ENCODE measurements around the gene PCDHA1.

Gene PCDHA1

DNA sequence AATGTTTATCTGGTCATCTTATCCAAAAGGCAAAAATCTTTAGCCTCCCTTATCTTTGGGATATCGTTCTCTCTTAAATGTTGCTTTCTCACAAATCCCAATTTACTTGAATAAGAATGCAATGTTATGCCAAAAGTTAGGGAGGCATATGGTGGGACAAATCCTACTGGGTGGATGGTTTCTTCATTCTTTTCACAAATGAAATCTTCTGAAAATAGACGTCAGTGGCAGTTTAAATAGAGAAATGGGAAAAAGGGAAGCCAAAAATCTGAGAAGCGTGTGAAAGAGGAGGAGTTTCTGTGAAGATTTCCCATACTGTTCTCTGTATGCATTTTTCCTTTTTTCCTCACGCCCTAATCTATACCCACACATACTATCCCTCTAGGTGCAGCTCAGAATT, 137.7 kb downstream of the PCDHA1 start:
- DNase-seq (ENCODE audit: low read depth in 2 of 2) = no peak

GRCh38 chr5:140925806-140926442, 140.0 kb downstream of the PCDHA1 start, which contains the start of gene PCDHAC1:
TSS of gene PCDHAC1 (plus strand) at chr5:140926299. CDS start at chr5:140926893, 594 bp downstream.
- no peak for DNase-seq (ENCODE audit: low read depth in 2 of 2)

DNA sequence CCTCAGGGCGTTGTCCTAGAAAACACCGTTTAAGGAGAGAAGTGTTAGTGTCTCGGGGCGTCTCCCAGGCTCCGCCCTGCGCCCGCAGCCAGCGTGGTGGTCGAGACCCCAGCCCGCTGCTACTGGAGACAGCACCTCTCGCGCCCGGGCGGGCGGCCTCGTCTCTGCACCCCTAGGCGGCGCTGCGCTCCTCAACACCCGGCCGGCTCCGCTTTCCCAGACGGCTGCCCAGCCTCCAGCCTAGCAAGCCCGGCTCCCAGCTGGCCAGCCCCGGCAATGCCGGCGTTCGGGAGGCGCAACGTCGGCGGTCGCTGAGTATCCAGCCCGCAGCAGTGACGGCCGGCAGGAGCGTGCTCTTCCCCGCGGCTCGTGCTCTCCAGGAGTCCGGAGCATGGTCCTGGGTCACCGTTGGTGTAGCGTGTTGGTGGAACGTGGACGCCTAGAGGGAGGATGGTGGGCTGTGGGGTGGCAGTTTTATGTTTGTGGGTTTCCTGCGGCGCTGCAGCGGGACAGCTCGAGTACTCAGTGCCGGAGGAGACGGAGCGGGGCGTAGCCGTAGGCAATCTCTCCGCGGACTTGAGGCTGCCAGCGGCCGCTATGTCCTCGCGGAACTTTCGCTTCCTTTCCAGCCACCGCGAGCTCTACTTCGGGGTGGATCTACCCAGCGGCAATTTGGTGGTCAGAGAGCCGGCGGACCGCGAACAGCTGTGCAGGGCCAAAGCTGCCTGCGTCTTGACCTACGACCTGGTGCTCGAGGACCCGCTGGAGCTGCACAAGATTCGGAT, 140.7 kb downstream of the PCDHA1 start:
- DNase-seq (ENCODE audit: low read depth in 2 of 2) = no peak

GRCh38 chr5:140927228-140927573, 141.3 kb downstream of the PCDHA1 start:
- DNase-seq (ENCODE audit: low read depth in 2 of 2) = no peak

DNA sequence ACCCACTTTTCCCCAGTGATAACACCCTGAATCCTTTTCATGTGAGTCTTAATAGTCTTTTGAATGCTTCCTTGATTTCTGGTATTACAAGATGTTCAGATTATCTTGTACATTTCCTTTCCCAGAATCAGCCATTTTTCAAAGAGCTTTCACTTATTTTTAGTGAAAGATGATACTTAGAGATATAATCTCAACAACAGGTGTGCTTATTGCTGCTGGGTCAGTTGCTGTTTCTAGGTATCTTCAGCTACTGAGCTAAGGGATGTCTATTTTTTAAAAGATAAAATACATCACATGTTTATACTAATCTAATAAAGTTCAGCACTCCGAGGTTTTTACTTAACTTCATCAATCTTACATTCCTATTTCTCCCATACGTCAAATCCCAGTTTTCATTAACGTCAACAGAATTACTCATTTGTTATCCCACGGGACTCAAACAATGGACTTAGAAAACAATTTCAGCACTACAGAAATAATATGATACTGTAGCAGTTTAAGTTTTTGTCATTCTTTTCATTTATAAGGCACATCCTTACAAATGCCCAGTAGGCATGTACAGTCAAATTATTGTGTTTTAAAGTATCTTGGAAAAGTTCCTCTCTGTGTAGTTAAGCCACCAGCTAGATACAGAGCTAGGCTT, 149.1 kb downstream of the PCDHA1 start:
- DNase-seq (ENCODE audit: low read depth in 2 of 2) = no peak

- DNase-seq (ENCODE audit: low read depth in 2 of 2) = no peak
Measured at GRCh38 chr5:140946578-140946977, 160.6 kb downstream of the PCDHA1 start.

DNA sequence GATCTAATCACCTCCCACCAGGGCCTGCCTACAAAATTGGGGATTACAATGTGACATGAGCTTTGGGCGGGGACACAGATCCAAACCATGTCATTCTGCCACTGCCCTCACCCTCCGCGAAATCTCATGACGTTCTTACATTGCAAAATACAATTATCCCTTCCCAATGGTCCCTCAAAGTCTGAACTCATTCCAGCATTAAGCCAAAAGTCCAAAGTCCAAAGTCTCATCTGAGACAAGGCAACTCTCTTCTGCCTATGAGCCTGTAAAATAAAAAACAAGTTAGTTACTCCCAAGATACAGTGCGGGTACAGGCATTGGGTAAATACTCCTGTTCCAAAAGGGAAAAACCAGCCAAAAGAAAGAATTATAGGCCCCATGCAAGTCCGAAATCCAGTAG, 165.7 kb downstream of the PCDHA1 start:
- no peak for DNase-seq (ENCODE audit: low read depth in 2 of 2)

DNA sequence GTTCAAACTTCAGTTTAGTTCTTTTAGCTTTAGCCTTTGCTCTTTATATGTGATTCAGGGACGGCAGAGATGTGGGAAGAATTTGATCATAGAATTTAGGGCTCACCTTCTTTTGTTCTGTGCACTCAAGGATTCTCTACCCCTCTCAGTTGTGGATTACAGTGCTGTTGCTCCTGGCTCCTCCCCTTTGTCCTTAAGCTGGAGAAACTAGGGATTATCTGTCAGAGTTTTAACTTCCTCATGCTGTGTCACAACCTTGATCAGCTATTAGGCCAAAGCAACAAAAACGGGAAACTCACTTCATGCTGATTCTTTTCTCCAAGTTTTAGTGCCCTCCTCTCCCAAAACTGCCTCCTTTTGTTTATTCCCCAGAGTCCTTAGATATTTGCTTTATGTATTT, 167.3 kb downstream of the PCDHA1 start:
- no peak for DNase-seq (ENCODE audit: low read depth in 2 of 2)

DNA sequence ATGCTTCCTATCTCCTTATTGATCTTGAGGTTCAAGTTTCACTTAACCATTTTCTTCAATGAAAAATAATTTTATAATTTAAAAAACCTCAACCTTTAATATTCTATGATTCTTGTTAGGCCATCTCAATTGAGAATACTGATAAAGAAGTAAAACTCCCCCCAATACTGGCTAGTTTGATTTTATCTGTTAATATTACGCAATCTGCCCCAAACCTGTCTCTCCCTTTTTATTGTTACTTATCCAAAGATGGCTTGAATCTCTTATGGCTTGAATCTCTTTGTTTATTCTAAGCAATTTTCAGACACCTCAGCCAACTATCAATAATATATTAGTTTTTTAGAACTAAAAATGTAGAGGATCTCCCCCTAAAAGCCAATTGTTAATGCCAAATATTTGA, 176.2 kb downstream of the PCDHA1 start:
- no peak for DNase-seq (ENCODE audit: low read depth in 2 of 2)

GRCh38 chr5:140964356-140964755, 178.4 kb downstream of the PCDHA1 start:
- no peak for DNase-seq (ENCODE audit: low read depth in 2 of 2)

GRCh38 chr5:140965905-140966292, 180.0 kb downstream of the PCDHA1 start:
- no peak for DNase-seq (ENCODE audit: low read depth in 2 of 2)

- DNase-seq (ENCODE audit: low read depth in 2 of 2) = no peak
Measured at GRCh38 chr5:140966293-140967225, 180.6 kb downstream of the PCDHA1 start, which contains the start of gene PCDHAC2. TSS of gene PCDHAC2 (plus strand) at chr5:140966476. CDS start at chr5:140966767, 291 bp downstream.

DNA sequence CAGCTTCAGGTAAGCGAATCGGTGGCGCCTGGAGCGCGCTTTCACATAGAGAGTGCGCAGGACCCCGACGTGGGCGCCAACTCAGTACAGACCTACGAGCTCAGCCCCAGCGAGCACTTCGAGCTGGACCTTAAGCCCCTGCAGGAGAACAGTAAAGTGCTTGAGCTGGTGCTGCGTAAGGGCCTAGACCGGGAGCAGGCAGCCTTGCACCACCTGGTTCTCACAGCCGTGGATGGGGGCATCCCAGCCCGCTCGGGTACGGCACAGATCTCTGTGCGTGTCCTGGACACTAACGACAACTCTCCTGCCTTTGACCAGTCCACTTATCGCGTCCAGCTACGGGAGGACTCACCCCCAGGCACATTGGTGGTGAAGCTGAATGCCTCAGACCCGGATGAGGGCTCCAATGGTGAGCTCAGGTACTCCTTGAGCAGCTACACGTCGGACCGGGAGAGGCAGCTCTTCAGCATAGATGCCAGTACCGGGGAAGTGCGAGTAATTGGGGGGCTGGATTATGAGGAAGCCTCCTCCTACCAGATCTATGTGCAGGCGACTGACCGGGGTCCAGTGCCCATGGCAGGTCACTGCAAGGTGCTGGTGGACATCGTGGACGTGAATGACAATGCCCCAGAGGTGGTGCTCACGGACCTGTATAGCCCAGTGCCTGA, 181.4 kb downstream of the PCDHA1 start:
- no peak for DNase-seq (ENCODE audit: low read depth in 2 of 2)

DNA sequence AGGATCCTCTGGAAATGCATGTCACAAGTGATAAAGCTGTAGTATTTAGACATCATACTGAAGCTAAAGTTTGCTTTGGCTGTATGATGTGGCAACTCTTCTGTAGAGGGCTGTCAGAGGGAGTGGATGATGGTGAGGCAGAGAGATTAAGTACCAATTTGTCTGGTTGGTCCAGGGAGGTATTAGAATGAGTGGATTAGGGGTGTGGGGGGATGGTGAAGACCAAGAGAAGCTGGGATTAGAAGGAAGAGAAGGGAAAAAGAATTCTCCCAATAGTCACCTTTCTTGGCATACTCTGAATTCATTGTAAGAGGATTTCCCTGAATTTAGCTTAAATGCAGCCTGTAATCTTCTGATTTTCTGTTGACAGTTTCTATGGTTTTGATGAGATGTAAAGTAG, 183.9 kb downstream of the PCDHA1 start:
- DNase-seq (ENCODE audit: low read depth in 2 of 2) = no peak

DNA sequence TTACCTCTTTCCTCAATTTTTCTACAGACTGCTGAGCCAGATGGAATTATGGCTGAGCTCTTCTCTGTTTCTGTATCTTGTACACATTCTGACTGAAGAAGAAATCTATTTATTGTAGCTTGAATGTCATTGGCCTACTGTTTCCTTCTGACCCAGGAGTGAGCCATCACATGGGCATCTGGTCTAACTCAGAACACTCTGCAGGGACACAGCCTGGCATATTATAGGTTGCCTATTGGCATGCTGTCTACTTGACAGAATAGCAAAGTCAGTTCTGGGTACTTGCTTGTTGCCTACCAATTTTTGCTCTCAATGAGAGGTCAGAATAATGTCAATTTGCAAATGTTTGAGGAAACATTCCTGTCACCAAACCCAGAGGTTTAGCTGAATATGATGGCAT, 187.6 kb downstream of the PCDHA1 start:
- DNase-seq (ENCODE audit: low read depth in 2 of 2) = no peak

- DNase-seq (ENCODE audit: low read depth in 2 of 2) = no peak
Measured at GRCh38 chr5:140977003-140977402, 191.1 kb downstream of the PCDHA1 start.

GRCh38 chr5:140978260-140978659, 192.3 kb downstream of the PCDHA1 start:
- DNase-seq (ENCODE audit: low read depth in 2 of 2) = no peak

- DNase-seq (ENCODE audit: low read depth in 2 of 2) = no peak
Measured at GRCh38 chr5:140978983-140979382, 193.0 kb downstream of the PCDHA1 start.

GRCh38 chr5:140982083-140982716, 196.3 kb downstream of the PCDHA1 start:
- DNase-seq (ENCODE audit: low read depth in 2 of 2) = no peak

DNA sequence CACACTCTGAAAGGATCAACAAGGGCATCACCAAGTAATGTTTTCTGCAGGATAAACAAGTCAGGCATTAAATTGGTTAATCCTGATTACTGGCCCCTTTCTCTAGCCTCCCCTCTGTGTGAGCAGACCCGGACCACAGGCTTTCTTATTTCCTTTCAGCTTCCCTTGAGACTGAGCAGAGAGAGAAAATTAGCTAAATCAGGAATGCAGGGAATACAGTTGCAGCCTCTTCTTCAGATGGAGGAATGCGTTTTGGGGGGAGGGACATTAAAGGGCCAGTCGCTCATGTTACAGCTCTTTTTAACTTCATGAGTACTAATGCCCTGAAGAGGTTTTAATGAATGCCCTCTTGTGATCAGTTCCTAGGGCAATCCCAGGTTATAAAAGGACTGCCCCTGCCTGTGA, 200.2 kb downstream of the PCDHA1 start:
- no peak for DNase-seq (ENCODE audit: low read depth in 2 of 2)

GRCh38 chr5:140988100-140988499, 202.2 kb downstream of the PCDHA1 start:
- no peak for DNase-seq (ENCODE audit: low read depth in 2 of 2)

Measured in stimulated activated CD8-positive, alpha-beta memory T cell treated with anti-CD3 and anti-CD28 coated beads, Interleukin-2, amount 100 ng/mL, for 1 hour (primary cell).